IPS-20b (cell line): ENCODE data around the gene RHOA.
A peak's percentile ranks its signal among the peaks of the same experiment; 100 is the strongest.

ENCODE experiments used
- H3K27ac ChIP-seq: one replicate; pipeline ENCODE4 v1.5.1; 2013; ENCODE audit warnings: low read length
- H3K27me3 ChIP-seq: 2 replicates; pipeline ENCODE4 v1.6.1; 2013; ENCODE audit warnings: mild to moderate bottlenecking, low read length, inconsistent platforms; ENCODE audit not compliant: insufficient read depth
- H3K36me3 ChIP-seq: 2 replicates; pipeline ENCODE4 v1.6.1; 2013; ENCODE audit warnings: low read depth, mild to moderate bottlenecking, inconsistent platforms, low read length, moderate library complexity; ENCODE audit not compliant: insufficient read depth
- H3K4me1 ChIP-seq: 2 replicates; pipeline ENCODE4 v1.6.1; 2013; ENCODE audit warnings: mild to moderate bottlenecking, control low read depth, inconsistent platforms, low read length, moderate library complexity; ENCODE audit not compliant: insufficient read depth
- H3K4me3 ChIP-seq: 2 replicates; pipeline ENCODE4 v1.5.1; 2013; ENCODE audit warnings: mild to moderate bottlenecking, low read length, inconsistent platforms
- H3K9ac ChIP-seq: 2 replicates; pipeline ENCODE4 v1.6.1; 2013; ENCODE audit warnings: low read depth, mild to moderate bottlenecking, inconsistent platforms, low read length, moderate library complexity
- H3K9me3 ChIP-seq: 2 replicates; pipeline ENCODE4 v1.6.1; 2013; ENCODE audit warnings: mild to moderate bottlenecking, low read depth, low read length, inconsistent platforms; ENCODE audit not compliant: insufficient read depth

The RHOA gene

GRCh38 chr3:49424816-49425215, 13.0 kb upstream of the RHOA start:
- Histone ChIP-seq H3K4me1 (peaks cover 6% of the 10 kb centered on the region; the same call in 1 of the 2 replicates), H3K36me3 (0 out of 2 replicates have a peak, but pooled peaks cover 4% of the 10 kb centered on the region), H3K9ac (no peak overlapping the region), H3K9me3 (no peaks in the 10 kb centered on the region), H3K27me3 (no peaks in the 10 kb centered on the region), H3K4me3 (no peak overlapping the region), H3K27ac (no peak overlapping the region)

GRCh38 chr3:49422379-49423248, 10.8 kb upstream of the RHOA start, which contains the start of gene AMT:
AMT (minus strand) TSS chr3:49422473; CDS start chr3:49422450, 23 bp downstream.
- peak within 1 kb of the TSS; percentile 63 for H3K27ac ChIP-seq
- H3K4me3 ChIP-seq = peak within 1 kb of the TSS; percentile 92
- H3K9me3 ChIP-seq = no peaks in the 10 kb centered on the region
- peaks cover 6% of the 10 kb centered on the region; the same call in 1 of the 2 replicates for H3K4me1 ChIP-seq
- H3K36me3 ChIP-seq = 0 out of 2 replicates have a peak, but pooled peaks cover 4% of the 10 kb centered on the region
- H3K27me3 ChIP-seq = no peaks in the 10 kb centered on the region
- H3K9ac ChIP-seq = peak within 1 kb of the TSS; percentile 84

- Histone ChIP-seq H3K27me3 (no peaks in the 10 kb centered on the region), H3K4me1 (peaks cover 9% of the 10 kb centered on the region), H3K9ac (peak overlapping the region; percentile 84), H3K36me3 (peaks cover 6% of the 10 kb centered on the region; the same call in 1 of the 2 replicates), H3K9me3 (no peaks in the 10 kb centered on the region), H3K27ac (peak overlapping the region; percentile 23), H3K4me3 (peak overlapping the region; percentile 92)
Observed at GRCh38 chr3:49421890-49422378, 10.2 kb upstream of the RHOA start.

- Histone ChIP-seq H3K27ac (no peak overlapping the region), H3K9me3 (no peaks in the 10 kb centered on the region), H3K9ac (no peak overlapping the region), H3K4me3 (no peak overlapping the region), H3K27me3 (no peaks in the 10 kb centered on the region), H3K4me1 (peaks cover 5% of the 10 kb centered on the region), H3K36me3 (peaks cover 8% of the 10 kb centered on the region; the same call in 1 of the 2 replicates)
Observed at GRCh38 chr3:49417516-49418120, 5.8 kb upstream of the RHOA start.

- Histone ChIP-seq H3K4me3 (no peak overlapping the region), H3K27me3 (no peaks in the 10 kb centered on the region), H3K9me3 (no peaks in the 10 kb centered on the region), H3K9ac (no peak overlapping the region), H3K27ac (no peak overlapping the region), H3K36me3 (peaks cover 8% of the 10 kb centered on the region; the same call in 1 of the 2 replicates), H3K4me1 (peaks cover 4% of the 10 kb centered on the region; the same call in 1 of the 2 replicates)
Observed at GRCh38 chr3:49416867-49417266, 5.1 kb upstream of the RHOA start.

- no peaks in the 10 kb centered on the region for H3K27me3 ChIP-seq
- no peak overlapping the region for H3K4me3 ChIP-seq
- peaks cover 8% of the 10 kb centered on the region; the same call in 1 of the 2 replicates for H3K36me3 ChIP-seq
- no peaks in the 10 kb centered on the region for H3K9me3 ChIP-seq
- peaks cover 4% of the 10 kb centered on the region; the same call in 1 of the 2 replicates for H3K4me1 ChIP-seq
- H3K9ac ChIP-seq = no peak overlapping the region
- no peak overlapping the region for H3K27ac ChIP-seq
Observed at GRCh38 chr3:49415931-49416601, 4.3 kb upstream of the RHOA start.

GRCh38 chr3:49414753-49415152, 3.0 kb upstream of the RHOA start:
- Histone ChIP-seq H3K4me1 (peaks cover 6% of the 10 kb centered on the region), H3K36me3 (peaks cover 8% of the 10 kb centered on the region; the same call in 1 of the 2 replicates), H3K4me3 (no peak overlapping the region), H3K27me3 (no peaks in the 10 kb centered on the region), H3K9ac (no peak overlapping the region), H3K27ac (no peak overlapping the region), H3K9me3 (no peaks in the 10 kb centered on the region)

- Histone ChIP-seq H3K27ac (no peak overlapping the region), H3K9ac (no peak overlapping the region), H3K36me3 (peaks cover 8% of the 10 kb centered on the region; the same call in 1 of the 2 replicates), H3K9me3 (no peaks in the 10 kb centered on the region), H3K4me1 (peaks cover 7% of the 10 kb centered on the region), H3K27me3 (no peaks in the 10 kb centered on the region), H3K4me3 (peak overlapping the region; percentile 96; the same call in 1 of the 2 replicates)
Observed at GRCh38 chr3:49413338-49413734, 1.6 kb upstream of the RHOA start.

GRCh38 chr3:49412632-49413337, 1.0 kb upstream of the RHOA start:
- Histone ChIP-seq H3K4me1 (peaks cover 7% of the 10 kb centered on the region), H3K9ac (peak overlapping the region; percentile 92), H3K27ac (peak overlapping the region; percentile 85)

GRCh38 chr3:49411535-49411967, 225 bp downstream of the RHOA start:
- Histone ChIP-seq H3K9ac (peak overlapping the region; percentile 97), H3K9me3 (no peaks in the 10 kb centered on the region), H3K27me3 (no peaks in the 10 kb centered on the region), H3K4me3 (peak overlapping the region; percentile 96), H3K27ac (peak overlapping the region; percentile 13), H3K4me1 (peaks cover 3% of the 10 kb centered on the region), H3K36me3 (peaks cover 3% of the 10 kb centered on the region; the same call in 1 of the 2 replicates)

More at GRCh38 chr3:49412632-49413337, 1.0 kb upstream of the RHOA start:
- Histone ChIP-seq H3K4me3 (peak overlapping the region; percentile 96), H3K27me3 (no peaks in the 10 kb centered on the region), H3K9me3 (no peaks in the 10 kb centered on the region), H3K36me3 (peaks cover 8% of the 10 kb centered on the region; the same call in 1 of the 2 replicates)
